Activated CD8-positive, alpha-beta T cell treated with anti-CD3 and anti-CD28 coated beads for 36 hours (primary cell): ENCODE results near the gene DEPP1. TPM values are rescaled to one million over a fixed set of nuclear protein-coding genes. Genes with fewer than 3 reads are reported as not detected.

Experiments used
- ATAC-seq: fragments of 200-7000 bp; cut with Tn5 transposase; one replicate; pipeline ENCODE4 v1.10.0; 2021; ENCODE audit warnings: mild to moderate bottlenecking, moderate library complexity
- CTCF ChIA-PET: fragments of 350-600 bp; sonication (Branson Sonifier 250); formaldehyde crosslinking; loops from one replicate; lab custom pipeline; 2021; ENCODE audit warnings: antibody characterized with exemption; lab: Charles Lee
- POLR2A ChIA-PET: fragments of 350-600 bp; sonication (Branson Sonifier 250); formaldehyde crosslinking; loops from one replicate; lab custom pipeline; 2021; ENCODE audit warnings: antibody characterized with exemption; lab: Charles Lee
- DNase-seq: peaks from one replicate; pipeline ENCODE4 v3.0.0-alpha.2; 2020
- H3K27ac Mint-ChIP-seq: one replicate; pipeline ENCODE4 v1.8.0; 2021; ENCODE audit warnings: mild to moderate bottlenecking, mixed read lengths
- H3K27me3 Mint-ChIP-seq: one replicate; pipeline ENCODE4 v1.8.0; 2021; ENCODE audit warnings: mixed read lengths
- H3K36me3 Mint-ChIP-seq: one replicate; pipeline ENCODE4 v1.8.0; 2021; ENCODE audit warnings: low read depth, mixed read lengths
- H3K4me1 Mint-ChIP-seq: one replicate; pipeline ENCODE4 v1.8.0; 2021; ENCODE audit warnings: low read depth, mixed read lengths
- H3K4me3 Mint-ChIP-seq: one replicate; pipeline ENCODE4 v1.8.0; 2021; ENCODE audit warnings: mild to moderate bottlenecking, moderate library complexity, mixed read lengths
- H3K9me3 Mint-ChIP-seq: one replicate; pipeline ENCODE4 v1.8.0; 2021; ENCODE audit warnings: mixed read lengths
- intact Hi-C: fragments of 100-400 bp; cut with micrococcal nuclease; formaldehyde crosslinking; loops from one replicate; pipeline ENCODE4 v1.10.0; 2022
- total RNA-seq, 2 experiments: library from RNA; stranded (reverse); gene quantifications; one replicate each; pipeline ENCODE4 v1.2.3, GENCODE V29; 2021
- TF ChIP-seq, protein P1 (sequence below): fragments of 200-600 bp; IDR thresholded peaks from one replicate; pipeline ENCODE4 v1.8.0; 2022; ENCODE audit warnings: antibody characterized with exemption, mild to moderate bottlenecking

DEPP1 gene
- total RNA-seq, 2 experiments from 2014 or later = 0.16 to 0.27 TPM

DNA sequence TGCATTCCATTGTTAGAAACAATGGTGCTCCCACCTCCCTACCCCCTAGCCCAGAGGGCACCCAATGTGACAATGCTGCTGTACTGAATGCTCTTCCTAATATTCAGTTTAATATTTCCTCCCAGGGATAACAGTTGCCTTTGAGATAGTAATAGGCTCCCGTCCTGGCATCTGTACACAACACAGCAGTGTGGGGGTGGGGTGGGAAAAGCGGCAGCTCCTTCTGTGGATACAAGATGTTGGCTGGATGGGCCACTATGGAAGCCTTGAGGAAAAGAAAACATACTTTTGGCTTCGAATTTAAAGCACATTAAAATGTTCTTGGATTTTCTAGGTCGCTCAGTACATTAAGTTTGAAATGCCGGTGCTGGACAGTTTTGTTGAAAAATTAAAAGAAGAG is 13.0 kb upstream of the DEPP1 start:
- ChIA-PET POLR2A (interaction anchor here (0.9 to 1.7 kb wide), 2 partner anchors 9 to 12 kb away, joined by 4 read pairs; no protein-coding TSS in a partner anchor), CTCF (interaction anchor here (0.9 kb wide), 1 partner anchor 59 kb away, joined by 4 read pairs; no protein-coding TSS in a partner anchor)
- ATAC-seq (no peak), DNase-seq (no peak)
- Mint-ChIP-seq H3K4me1 (peaks cover 19% of the 10 kb centered on the region), H3K36me3 (no peaks in the 10 kb centered on the region), H3K27ac (no peak overlapping the region), H3K9me3 (no peaks in the 10 kb centered on the region), H3K4me3 (no peak overlapping the region), H3K27me3 (peaks cover 3% of the 10 kb centered on the region)
- TF ChIP-seq, protein P1, sequence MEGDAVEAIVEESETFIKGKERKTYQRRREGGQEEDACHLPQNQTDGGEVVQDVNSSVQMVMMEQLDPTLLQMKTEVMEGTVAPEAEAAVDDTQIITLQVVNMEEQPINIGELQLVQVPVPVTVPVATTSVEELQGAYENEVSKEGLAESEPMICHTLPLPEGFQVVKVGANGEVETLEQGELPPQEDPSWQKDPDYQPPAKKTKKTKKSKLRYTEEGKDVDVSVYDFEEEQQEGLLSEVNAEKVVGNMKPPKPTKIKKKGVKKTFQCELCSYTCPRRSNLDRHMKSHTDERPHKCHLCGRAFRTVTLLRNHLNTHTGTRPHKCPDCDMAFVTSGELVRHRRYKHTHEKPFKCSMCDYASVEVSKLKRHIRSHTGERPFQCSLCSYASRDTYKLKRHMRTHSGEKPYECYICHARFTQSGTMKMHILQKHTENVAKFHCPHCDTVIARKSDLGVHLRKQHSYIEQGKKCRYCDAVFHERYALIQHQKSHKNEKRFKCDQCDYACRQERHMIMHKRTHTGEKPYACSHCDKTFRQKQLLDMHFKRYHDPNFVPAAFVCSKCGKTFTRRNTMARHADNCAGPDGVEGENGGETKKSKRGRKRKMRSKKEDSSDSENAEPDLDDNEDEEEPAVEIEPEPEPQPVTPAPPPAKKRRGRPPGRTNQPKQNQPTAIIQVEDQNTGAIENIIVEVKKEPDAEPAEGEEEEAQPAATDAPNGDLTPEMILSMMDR = no peak
- intact Hi-C loops = no loop called here

DNA sequence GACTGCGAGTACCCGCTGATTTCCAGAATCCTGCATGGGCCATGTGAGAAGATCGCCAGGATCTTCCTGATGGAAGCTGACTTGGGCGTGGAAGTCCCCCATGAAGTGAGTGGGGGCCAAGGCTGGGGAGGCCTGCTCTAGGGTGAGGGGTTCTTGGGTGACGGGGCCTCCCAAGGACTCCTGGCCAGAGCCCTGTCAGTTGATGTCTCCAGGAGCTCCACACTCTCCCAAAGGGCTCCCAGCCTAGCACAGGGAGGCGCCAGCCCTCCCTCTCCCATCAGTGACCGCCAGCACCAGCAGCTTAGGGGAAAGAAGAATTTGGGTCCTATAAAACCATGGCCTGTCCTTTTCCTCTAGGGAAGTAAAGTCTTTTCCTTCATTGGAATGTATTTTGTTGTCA is 12.4 kb upstream of the DEPP1 start:
- ChIA-PET POLR2A (interaction anchor here (0.9 kb wide), 1 partner anchor 9 kb away, joined by 4 read pairs; no protein-coding TSS in a partner anchor), CTCF (interaction anchor here (0.9 kb wide), 1 partner anchor 58 kb away, joined by 4 read pairs; no protein-coding TSS in a partner anchor)
- no peak overlapping the region for H3K27ac Mint-ChIP-seq
- no peaks in the 10 kb centered on the region for H3K9me3 Mint-ChIP-seq
- no peak overlapping the region for H3K4me3 Mint-ChIP-seq
- no peaks in the 10 kb centered on the region for H3K36me3 Mint-ChIP-seq
- TF ChIP-seq, protein P1 = no peak
- H3K27me3 Mint-ChIP-seq = peaks cover 3% of the 10 kb centered on the region
- intact Hi-C loops = no loop called here
- ATAC-seq = no peak
- H3K4me1 Mint-ChIP-seq = peaks cover 16% of the 10 kb centered on the region
- no peak for DNase-seq

DNA sequence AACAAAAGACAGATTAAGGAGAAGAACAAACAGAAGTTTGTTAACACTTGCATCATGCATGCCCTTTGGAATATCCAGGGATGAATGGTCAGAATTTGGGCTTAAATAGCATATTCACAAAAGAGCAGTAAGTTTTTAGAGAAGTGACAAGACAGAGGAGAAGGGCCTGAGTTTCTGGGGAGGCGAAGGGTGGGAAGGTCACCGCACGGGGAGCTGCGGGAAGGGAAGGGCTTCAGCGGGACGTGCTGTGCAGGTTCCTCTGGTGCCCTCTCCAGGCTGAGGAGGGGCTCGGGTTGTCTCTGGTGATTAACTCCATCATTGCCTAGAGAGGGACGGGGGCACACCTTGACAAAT is 11.7 kb upstream of the DEPP1 start:
- ChIA-PET POLR2A (interaction anchor here (0.6 kb wide), 1 partner anchor 58 kb away, joined by 3 read pairs; no protein-coding TSS in a partner anchor), CTCF (interaction anchor here (0.9 to 1.0 kb wide), 2 partner anchors 27 to 57 kb away, joined by 4 read pairs; no protein-coding TSS in a partner anchor)
- Mint-ChIP-seq H3K27ac (no peak overlapping the region), H3K4me3 (no peak overlapping the region), H3K27me3 (peaks cover 3% of the 10 kb centered on the region), H3K4me1 (peaks cover 10% of the 10 kb centered on the region), H3K9me3 (no peaks in the 10 kb centered on the region), H3K36me3 (no peaks in the 10 kb centered on the region)
- TF ChIP-seq, protein P1 = no peak
- DNase-seq (no peak), ATAC-seq (no peak)
- intact Hi-C loops = no loop called here

DNA sequence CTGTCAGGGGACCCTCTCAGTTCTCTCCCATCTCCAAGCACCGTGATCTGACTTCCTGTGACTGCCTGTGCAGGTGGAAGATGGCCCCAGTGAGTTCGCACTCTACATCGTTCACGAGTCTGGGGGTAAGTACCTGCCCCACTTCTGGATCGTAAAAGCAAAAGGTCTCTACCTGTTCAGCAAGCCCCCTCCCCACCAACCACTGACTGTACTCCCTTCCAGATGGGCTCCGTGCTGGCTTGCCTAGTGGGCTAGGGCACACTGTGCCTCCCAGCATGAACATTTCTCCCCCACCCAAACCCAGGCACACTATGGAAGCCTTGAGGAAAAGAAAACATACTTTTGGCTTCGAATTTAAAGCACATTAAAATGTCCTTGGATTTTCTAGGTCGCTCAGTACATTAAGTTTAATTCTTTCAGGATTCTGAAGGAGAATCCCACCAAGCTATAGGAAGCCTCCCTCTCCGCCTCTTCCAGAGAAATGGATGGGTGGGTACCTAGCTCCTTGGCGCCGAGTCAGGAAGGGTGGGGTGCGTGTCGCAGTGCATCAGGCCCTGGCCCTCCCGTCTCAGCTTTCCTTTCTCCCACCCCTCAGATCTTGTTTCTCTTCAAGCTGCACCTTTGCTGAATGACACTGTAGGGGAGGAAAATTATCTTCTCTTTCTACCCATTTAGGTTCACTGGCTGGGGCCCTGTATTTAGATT is 11.1 kb upstream of the DEPP1 start:
- H3K4me1 Mint-ChIP-seq = peaks cover 4% of the 10 kb centered on the region
- DNase-seq (no peak), ATAC-seq (no peak)
- no peaks in the 10 kb centered on the region for H3K9me3 Mint-ChIP-seq
- H3K27ac Mint-ChIP-seq = no peak overlapping the region
- peaks cover 3% of the 10 kb centered on the region for H3K27me3 Mint-ChIP-seq
- no peaks in the 10 kb centered on the region for H3K36me3 Mint-ChIP-seq
- H3K4me3 Mint-ChIP-seq = no peak overlapping the region
- intact Hi-C loops = no loop called here
- ChIA-PET CTCF (interaction anchor here (0.9 to 1.0 kb wide), 2 partner anchors 27 to 56 kb away, joined by 4 read pairs; no protein-coding TSS in a partner anchor), POLR2A (interaction anchor here (0.6 kb wide), 1 partner anchor 57 kb away, joined by 3 read pairs; no protein-coding TSS in a partner anchor)
- TF ChIP-seq, protein P1 = no peak
